ENCODE results near the gene NAPEPLD.
"Not testable (repeated sequence)": the region's sequence is repeated elsewhere in the genome, so short reads cannot be mapped to it uniquely, and the experiment has no call there.

Gene NAPEPLD

GRCh38 chr7:103148994-103149807 lies at the start of gene NAPEPLD:
NAPEPLD (minus strand) TSS chr7:103149099; CDS start chr7:103128776, 20,323 bp downstream.
- DNase-seq, result peak; percentile 64

DNA sequence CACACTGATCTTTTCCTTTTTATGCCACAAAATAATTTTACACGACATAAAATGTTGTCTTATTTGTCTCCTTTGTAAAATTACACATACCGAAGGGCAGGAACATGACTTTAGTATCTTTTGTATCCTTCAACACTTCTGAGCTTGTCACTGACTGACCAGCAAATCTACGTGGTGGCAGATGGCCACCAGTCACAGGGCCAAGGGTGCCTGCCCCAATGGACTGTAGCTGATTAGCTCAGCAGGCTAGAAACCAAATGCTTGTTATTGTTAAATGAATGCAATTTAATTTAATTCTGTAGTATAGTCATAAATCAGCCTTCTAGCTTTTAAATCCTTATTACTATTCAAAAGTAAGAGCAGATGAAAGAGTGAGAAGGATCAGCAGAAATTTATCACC lies 49.2 kb upstream of the NAPEPLD start:
- DNase-seq, result not testable (repeated sequence)

DNA sequence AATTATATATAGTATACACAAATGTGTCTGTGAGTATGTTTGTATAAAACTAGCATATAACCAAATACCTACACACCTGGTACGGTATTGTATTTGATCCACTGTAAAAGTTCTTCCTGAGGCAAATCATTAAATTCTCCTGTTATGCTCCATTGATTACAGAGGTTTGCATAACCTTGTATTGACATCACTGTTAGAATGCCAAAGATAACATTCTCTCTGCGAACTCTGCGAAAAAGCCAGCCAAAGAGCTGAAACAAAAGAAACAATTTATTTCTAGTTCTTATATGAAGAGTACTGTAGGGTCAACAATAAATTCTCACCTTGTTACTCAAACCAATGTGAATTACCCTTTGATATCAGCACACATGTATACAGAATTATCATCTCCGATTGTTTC lies 46.5 kb upstream of the NAPEPLD start:
- DNase-seq, result not testable (repeated sequence)

GRCh38 chr7:103172415-103173146 lies 23.7 kb upstream of the NAPEPLD start:
- DNase-seq, result not testable (repeated sequence)

DNA sequence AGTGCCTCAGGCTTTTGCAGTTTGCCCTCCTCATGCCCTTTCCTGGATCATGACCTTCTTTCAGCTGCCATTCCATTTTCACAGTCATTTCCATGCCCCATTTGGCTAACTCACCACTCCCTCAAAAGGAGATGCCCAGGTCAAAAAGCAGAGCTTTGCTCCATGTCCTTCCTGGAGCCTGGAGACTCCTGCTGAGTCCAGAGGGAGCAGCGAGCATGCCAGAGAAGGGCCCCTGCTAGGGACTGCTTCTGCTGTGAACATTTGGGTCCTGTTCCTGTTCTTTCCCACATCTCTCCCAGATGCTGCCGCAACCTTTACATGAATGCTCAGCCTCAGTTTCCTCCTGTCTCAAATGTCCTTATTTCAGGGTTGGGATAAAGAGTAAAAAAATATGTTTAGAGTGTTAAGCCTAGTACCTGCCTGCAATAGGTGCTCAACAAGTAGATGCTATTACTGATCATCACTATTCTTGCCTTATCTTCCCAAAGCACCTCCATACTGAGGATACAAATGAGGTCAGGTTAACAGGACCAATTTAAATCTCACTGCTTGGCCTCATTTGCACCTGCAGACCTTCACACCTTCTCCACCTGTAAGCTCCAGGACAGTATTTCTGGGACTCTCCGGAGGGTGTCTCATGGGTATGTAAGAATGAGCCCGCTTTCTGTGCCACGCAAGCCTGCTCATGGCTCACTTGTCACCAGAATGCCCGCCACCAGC lies 23.0 kb upstream of the NAPEPLD start:
- DNase-seq, result not testable (repeated sequence)

GRCh38 chr7:103166921-103167544 lies 18.1 kb upstream of the NAPEPLD start:
- not testable (repeated sequence) for DNase-seq

DNA sequence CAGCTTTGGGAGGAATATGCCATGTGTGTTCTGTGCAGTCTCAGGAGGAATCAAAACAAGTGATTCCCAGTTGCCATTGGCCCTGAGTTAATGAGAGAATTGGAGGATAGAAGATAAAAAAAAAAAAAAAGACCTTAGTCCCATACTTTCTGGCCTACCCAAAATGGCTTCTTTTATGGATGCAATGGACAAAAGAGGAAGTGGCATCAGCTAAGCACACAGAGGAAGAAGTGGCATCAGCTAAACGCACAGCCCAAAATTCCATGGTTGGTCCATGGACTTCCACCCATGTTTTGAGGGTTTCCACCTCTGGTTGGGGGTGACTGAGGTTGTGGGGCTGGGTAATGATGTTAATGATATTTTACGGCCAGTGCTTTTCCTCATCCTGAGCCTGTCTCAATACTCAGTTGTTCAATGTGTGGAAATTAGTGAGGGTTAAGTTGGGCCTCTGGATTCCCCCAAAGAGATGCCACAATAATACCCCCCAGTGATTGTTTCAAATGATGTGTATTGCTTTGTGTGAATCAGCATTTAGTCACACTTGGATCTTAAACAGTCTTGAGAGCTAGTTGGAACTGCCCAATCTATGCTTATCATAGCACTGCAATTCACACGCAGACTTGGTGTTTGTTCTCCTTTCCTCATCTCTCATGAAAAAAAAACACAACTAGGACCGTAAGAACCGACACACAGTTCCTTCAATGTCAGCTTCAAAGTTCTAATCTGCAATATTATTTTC lies 14.4 kb upstream of the NAPEPLD start:
- DNase-seq, result not testable (repeated sequence)

DNA sequence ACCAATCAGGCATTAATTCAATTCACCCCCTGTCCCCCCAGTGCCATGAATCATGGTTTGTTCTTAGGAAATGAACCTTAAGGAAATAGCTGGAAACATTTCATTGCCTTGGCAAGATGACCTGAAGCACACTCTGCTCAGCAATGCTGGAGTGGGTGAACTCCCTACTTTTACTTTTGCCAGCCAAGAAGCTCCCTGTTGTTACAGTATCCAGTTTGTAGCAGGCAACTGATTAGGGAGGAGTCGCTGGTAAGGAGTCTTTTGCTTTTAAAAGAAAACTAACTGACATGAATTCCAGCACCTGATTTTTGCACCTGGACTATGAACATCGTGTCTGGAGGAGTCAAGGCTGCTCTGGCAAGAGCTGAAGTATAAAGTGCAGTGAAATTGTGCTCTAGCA lies 13.7 kb upstream of the NAPEPLD start:
- not testable (repeated sequence) for DNase-seq

- DNase-seq, result not testable (repeated sequence)
Observed at GRCh38 chr7:103161998-103162616, 13.2 kb upstream of the NAPEPLD start.

DNA sequence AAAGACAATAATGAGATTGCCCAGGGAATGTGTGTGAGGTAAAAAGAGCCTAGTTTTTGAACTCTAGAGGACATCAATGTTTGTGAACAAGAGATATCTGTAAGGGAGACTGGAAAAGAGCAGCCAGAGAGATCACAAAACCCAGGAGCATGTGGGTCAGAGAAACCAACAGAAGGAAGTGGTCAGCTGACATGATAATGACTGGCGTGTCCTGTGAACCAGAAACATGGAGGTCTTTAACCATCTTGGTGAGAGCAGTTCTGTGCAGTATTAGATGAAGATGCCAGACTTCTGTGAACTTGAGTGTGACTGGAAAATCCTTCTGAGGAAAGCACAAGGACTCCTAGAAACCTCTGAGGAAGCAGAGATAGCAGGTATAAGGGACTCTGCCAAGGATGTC lies 10.2 kb upstream of the NAPEPLD start:
- not testable (repeated sequence) for DNase-seq

GRCh38 chr7:103155331-103156024 lies 6.6 kb upstream of the NAPEPLD start:
- peak; percentile 60 for DNase-seq

GRCh38 chr7:103154042-103154441 lies 5.1 kb upstream of the NAPEPLD start:
- DNase-seq, result no peak

DNA sequence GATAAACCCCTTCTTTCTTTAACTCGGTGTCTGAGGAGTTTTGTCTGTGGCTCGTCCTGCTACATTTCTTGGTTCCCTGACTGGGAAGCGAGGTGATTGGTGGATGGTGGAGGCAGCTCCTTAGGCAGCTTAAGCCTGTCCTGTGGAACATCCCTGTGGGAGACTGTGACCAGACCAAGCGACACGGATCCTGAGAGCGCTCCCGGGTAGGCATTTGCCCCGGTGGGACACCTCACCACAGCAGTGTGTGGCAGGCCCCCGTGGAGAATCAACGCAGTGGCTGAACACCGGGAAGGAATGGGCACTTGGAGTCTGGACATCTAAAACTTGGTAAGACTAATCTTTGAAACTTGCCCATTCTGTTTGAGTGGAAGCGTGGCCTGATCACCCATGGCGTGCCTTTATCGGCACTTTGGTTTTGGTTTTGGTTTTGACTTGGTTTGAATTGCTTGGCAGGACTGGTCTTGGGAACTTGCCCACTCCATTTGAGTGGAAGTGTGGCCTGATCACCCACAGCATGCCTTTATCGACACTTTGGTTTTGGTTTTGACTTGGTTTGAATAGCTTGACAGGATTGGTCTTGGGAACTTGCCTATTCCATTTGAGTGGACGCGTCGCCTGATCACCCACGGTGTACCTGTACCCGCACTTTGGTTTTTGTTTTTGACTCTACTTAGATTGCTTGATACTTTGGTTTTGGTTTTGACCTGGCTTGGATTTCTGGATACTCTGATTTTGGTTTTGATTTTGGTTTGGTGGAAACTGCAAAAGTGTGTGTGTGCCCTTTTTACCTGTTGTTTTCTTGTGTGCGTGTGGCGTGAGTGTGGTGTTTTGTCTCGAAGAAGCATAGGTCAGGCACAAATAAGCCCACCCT lies 4.1 kb upstream of the NAPEPLD start:
- not testable (repeated sequence) for DNase-seq

DNA sequence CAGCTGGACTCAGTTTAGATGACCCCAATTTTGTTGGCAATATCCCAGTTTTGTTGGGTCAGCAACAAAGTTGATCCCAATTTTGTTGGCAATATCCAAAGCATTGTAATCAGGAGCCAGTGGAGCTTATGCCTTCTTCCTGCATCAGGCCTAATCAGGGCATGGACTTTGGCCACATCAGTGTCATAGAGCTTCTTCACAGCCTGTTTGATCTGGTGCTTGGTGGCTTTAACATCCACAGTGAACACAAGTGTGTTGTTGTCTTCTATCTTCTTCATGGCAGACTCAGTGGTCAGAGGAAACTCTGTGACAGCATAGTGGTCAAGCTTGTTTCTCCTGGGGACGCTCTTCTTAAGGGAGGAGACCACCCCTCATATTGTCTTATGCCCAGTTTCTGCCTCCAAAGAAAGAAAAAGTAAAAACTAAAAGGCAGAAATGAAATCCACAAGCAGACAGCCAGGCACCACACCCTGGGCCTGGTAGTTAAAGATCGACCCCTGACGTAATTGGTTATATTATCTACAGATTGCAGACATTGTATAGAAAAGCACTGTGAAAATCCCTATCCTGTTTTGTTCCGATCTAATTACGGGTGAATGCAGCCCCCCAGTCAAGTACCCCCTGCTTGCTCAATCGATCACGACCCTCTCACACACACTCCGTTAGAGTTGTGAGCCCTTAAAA lies 3.2 kb upstream of the NAPEPLD start:
- DNase-seq, result not testable (repeated sequence)

GRCh38 chr7:103150192-103150591 lies 1.3 kb upstream of the NAPEPLD start:
- DNase-seq, result no peak

DNA sequence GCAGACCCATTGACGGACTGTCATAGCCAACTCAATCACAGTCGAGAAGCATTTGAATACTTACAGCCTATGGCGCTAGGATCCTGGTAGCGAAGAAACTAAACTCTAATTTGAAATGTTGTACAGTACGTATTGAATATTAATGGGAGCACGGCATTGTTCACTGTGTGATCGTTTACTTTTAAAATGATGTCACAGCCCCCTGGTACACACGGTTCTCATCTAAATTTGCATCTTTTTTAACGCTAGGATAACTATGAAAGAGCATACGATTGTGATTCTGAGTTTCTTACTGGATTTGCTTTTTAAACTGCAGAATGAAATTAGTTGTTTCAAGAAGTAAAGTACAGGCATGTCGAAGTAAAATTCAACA lies 895 bp upstream of the NAPEPLD start:
- DNase-seq, result no peak

GRCh38 chr7:103148131-103148993 lies 537 bp downstream of the NAPEPLD start:
- no peak for DNase-seq

DNA sequence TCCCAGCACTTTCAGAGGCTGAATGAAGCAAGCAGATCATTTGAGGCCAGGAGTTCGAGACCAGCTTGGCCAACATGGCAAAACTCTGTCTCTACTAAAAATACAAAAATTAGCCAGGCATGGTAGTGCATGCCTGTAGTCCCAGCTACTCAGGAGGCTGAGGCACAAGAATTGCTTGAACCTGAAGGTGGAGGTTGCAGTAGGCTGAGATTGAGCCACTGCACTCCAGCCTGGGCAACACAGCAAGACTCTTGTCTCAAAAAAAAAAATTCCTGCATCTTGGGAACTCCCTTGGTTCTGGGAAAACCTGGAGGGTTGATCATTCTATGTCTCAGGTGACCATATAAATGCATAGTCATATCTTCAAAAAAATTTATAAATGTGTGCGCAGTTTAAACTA lies 4.1 kb downstream of the NAPEPLD start:
- DNase-seq, result not testable (repeated sequence)

Measured in activated CD4-positive, alpha-beta T cell treated with anti-CD3 and anti-CD28 coated beads, Interleukin-2, amount 50 U/mL, for 16 hours (primary cell).